CD14-positive monocyte (primary cell): ENCODE results near the gene ZBTB7C. TPM values are rescaled to one million over a fixed set of nuclear protein-coding genes. Genes with fewer than 3 reads are reported as not detected.

Source experiments
- DNase-seq, 3 donors: peaks; one replicate each; pipeline ENCODE4 v3.0.0-alpha.2; 2011 to 2022
- H2AFZ ChIP-seq: 2 replicates; pipeline ENCODE4 v1.6.0; 2012; ENCODE audit warnings: mild to moderate bottlenecking, low read depth, low read length, inconsistent platforms; ENCODE audit not compliant: insufficient read depth, poor library complexity, severe bottlenecking
- H3K27ac ChIP-seq, 2 donors: 1 replicate in 1 of 2; 2 replicates in 1 of 2; pipeline ENCODE4 v1.5.1; 2012 to 2013; ENCODE audit warnings: low read length in 2 of 2, control low read depth in 1 of 2, inconsistent platforms in 1 of 2, low read depth in 1 of 2, mild to moderate bottlenecking in 1 of 2
- H3K27me3 ChIP-seq, 2 donors: one replicate each; pipeline versions ENCODE4 v1.6.0 to v1.6.1; 2011 to 2013; ENCODE audit warnings: low read length in 2 of 2; ENCODE audit not compliant: control insufficient read depth in 2 of 2, insufficient read depth in 2 of 2
- H3K36me3 ChIP-seq, 2 donors: replicated peaks in 1 of 2; 1 replicate in 1 of 2; 2 replicates in 1 of 2; pipeline versions ENCODE4 v1.5.1 to v1.6.1; 2012 to 2013; ENCODE audit warnings: low read length in 2 of 2, control low read depth in 1 of 2, inconsistent platforms in 1 of 2, mild to moderate bottlenecking in 1 of 2; ENCODE audit not compliant: insufficient read depth in 2 of 2, control insufficient read depth in 1 of 2
- H3K4me1 ChIP-seq, 2 donors: 1 replicate in 1 of 2; 2 replicates in 1 of 2; pipeline versions ENCODE4 v1.5.1 to v1.6.1; 2012 to 2013; ENCODE audit warnings: low read length in 2 of 2, control low read depth in 1 of 2, inconsistent platforms in 1 of 2, mild to moderate bottlenecking in 1 of 2, moderate library complexity in 1 of 2; ENCODE audit not compliant: insufficient read depth in 2 of 2, control insufficient read depth in 1 of 2
- H3K4me2 ChIP-seq: replicated peaks from 2 replicates; pipeline ENCODE3; 2012; ENCODE audit warnings: low read length, moderate library complexity, mild to moderate bottlenecking; ENCODE audit not compliant: poor library complexity, severe bottlenecking; ENCODE audit errors: extremely low read depth
- H3K4me3 ChIP-seq, 3 experiments: fragments of 200-600 bp in 1 of 3; sonication (generic) in 1 of 3; replicated peaks in 1 of 3; 1 replicate in 2 of 3; 2 replicates in 1 of 3; pipeline ENCODE4 v1.5.1; 2011 to 2013; ENCODE audit warnings: low read length in 3 of 3, mild to moderate bottlenecking in 3 of 3, control low read depth in 2 of 3, low read depth in 2 of 3, inconsistent platforms in 1 of 3, moderate library complexity in 1 of 3
- H3K79me2 ChIP-seq: 2 replicates; pipeline ENCODE4 v1.6.0; 2012; ENCODE audit warnings: mild to moderate bottlenecking, control low read depth, inconsistent platforms, low read length, moderate library complexity; ENCODE audit not compliant: insufficient read depth
- H3K9ac ChIP-seq: 2 replicates; pipeline ENCODE4 v1.6.0; 2017; ENCODE audit warnings: low read length, mild to moderate bottlenecking; ENCODE audit not compliant: insufficient read depth, poor library complexity, severe bottlenecking
- H3K9me3 ChIP-seq, 2 donors: replicated peaks in 1 of 2; 1 replicate in 1 of 2; 2 replicates in 1 of 2; pipeline versions ENCODE4 v1.5.1 to v1.6.1; 2012 to 2013; ENCODE audit warnings: low read length in 2 of 2, control low read depth in 1 of 2; ENCODE audit not compliant: control insufficient read depth in 1 of 2, insufficient read depth in 1 of 2
- H4K20me1 ChIP-seq: 2 replicates; pipeline ENCODE4 v1.6.0; 2012; ENCODE audit warnings: mild to moderate bottlenecking, low read length, control low read depth, moderate library complexity; ENCODE audit not compliant: insufficient read depth
- H3K27ac Mint-ChIP-seq, 7 donors: one replicate each; pipeline ENCODE4 v1.8.0; 2020; ENCODE audit warnings: mild to moderate bottlenecking in 7 of 7, mixed read lengths in 7 of 7, moderate library complexity in 6 of 7, inconsistent platforms in 2 of 7
- H3K27me3 Mint-ChIP-seq, 3 donors: one replicate each; pipeline ENCODE4 v1.8.0; 2021 to 2022; ENCODE audit warnings: low read depth in 3 of 3, mild to moderate bottlenecking in 3 of 3, mixed read lengths in 3 of 3, moderate library complexity in 3 of 3, inconsistent platforms in 1 of 3
- H3K36me3 Mint-ChIP-seq, 2 donors: one replicate each; pipeline ENCODE4 v1.8.0; 2020; ENCODE audit warnings: mixed read lengths in 2 of 2, inconsistent platforms in 1 of 2, mild to moderate bottlenecking in 1 of 2
- H3K4me1 Mint-ChIP-seq: one replicate; pipeline ENCODE4 v1.8.0; 2020; ENCODE audit warnings: mild to moderate bottlenecking, mixed read lengths
- H3K4me3 Mint-ChIP-seq, 2 donors: one replicate each; pipeline ENCODE4 v1.8.0; 2020; ENCODE audit warnings: mild to moderate bottlenecking in 2 of 2, mixed read lengths in 2 of 2, moderate library complexity in 1 of 2
- H3K9me3 Mint-ChIP-seq, 7 donors: one replicate each; pipeline ENCODE4 v1.8.0; 2020 to 2022; ENCODE audit warnings: mixed read lengths in 7 of 7, mild to moderate bottlenecking in 6 of 7, moderate library complexity in 6 of 7, inconsistent platforms in 2 of 7
- WGBS: methylation state at CpG from one replicate; pipeline ENCODE4 v1.1.5; 2013; ENCODE audit warnings: missing lambda C conversion rate; ENCODE audit not compliant: insufficient coverage; 5-methylcytosine and 5-hydroxymethylcytosine counted together
- intact Hi-C, 2 donors: fragments of 100-400 bp; cut with micrococcal nuclease; formaldehyde crosslinking; loops; one replicate each; pipeline versions ENCODE4 v1.15.0 to v1.15.1; 2023
- polyA plus RNA-seq, 3 donors: library from polyadenylated mRNA; depleted of rRNA in 1 of 3; unstranded in 2 of 3; stranded (reverse) in 1 of 3; fragments of 300-500 nt in 2 of 3; fragments of >200 nt in 1 of 3; fragmentation: Illumina TruSeq in 2 of 3; gene quantifications; 1 replicate in 2 of 3; 2 replicates in 1 of 3; pipeline ENCODE4 v1.2.3, GENCODE V29; 2012 to 2021
- TF ChIP-seq, protein P1 (sequence below): fragments of 200-600 bp; IDR thresholded peaks from one replicate; pipeline ENCODE4 v1.8.0; 2022; ENCODE audit warnings: antibody characterized with exemption, mild to moderate bottlenecking

The ZBTB7C gene
- polyA plus RNA-seq, 3 donors, result 0.03 to 0.09 TPM; not detected in 1

DNA sequence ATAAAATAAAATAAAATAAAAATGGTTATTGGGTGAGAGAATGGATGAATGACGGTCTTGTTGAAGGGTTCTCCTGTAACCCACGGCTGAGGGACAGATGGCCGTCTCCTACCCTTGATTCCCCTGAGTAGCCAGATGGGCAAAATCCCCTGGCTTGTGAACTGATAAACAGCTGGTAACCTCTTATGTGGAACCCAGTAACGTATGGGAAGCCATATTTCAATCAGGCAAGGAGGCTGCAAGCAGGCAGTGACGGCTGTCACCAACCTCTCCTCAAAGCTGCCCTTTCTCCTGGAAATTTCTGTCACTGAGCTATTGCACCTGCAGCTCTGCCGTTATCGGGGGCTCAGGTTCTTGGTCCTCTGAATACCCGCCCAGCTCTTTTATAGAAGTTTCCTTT lies 313.5 kb downstream of the ZBTB7C start:
- no peaks in the 10 kb centered on the region for H3K9me3 Mint-ChIP-seq

DNA sequence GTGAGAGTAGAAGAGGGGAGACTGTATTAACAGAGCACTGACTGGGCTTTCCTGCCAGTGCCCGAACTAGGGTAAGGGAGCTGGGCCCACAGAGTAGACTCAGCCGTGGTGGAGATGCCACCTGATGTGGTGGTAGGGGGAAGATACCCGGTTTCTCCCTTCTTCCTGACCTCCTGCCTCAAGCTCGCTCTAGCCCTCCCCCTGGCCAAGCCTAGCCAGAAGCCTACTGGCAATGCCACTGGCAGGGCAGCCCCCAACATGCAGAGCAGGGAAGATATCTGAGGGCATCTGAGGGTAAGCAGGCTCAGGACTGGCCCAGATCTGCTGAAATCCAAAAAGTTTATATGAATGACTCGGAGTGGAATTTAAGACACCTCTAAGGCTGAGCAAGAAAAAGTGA lies 316.1 kb downstream of the ZBTB7C start:
- no CpG with 5 or more reads among the region's 5 CpGs for WGBS
- Histone ChIP-seq H3K4me1 (peaks cover 8 to 10% of the 10 kb centered on the region in 2 donors), H3K79me2 (no peaks in the 10 kb centered on the region), H3K36me3 (no peaks in the 10 kb centered on the region), H2AFZ (no peak overlapping the region), H3K27ac (no peak overlapping the region), H3K4me2 (no peak overlapping the region), H4K20me1 (no peaks in the 10 kb centered on the region), H3K4me3 (no peak overlapping the region), H3K9ac (no peak overlapping the region), H3K27me3 (no peaks in the 10 kb centered on the region), H3K9me3 (no peaks in the 10 kb centered on the region)
- DNase-seq, result no peak
- intact Hi-C loops, result no loop called here
- no peak overlapping the region for H3K4me3 Mint-ChIP-seq
- no peaks in the 10 kb centered on the region for H3K36me3 Mint-ChIP-seq
- peaks cover 8 to 18% (median 12%) of the 10 kb centered on the region in 3 donors for H3K27me3 Mint-ChIP-seq
- peaks cover 10% of the 10 kb centered on the region for H3K4me1 Mint-ChIP-seq
- H3K27ac Mint-ChIP-seq, result no peak overlapping the region
- TF ChIP-seq, protein P1, sequence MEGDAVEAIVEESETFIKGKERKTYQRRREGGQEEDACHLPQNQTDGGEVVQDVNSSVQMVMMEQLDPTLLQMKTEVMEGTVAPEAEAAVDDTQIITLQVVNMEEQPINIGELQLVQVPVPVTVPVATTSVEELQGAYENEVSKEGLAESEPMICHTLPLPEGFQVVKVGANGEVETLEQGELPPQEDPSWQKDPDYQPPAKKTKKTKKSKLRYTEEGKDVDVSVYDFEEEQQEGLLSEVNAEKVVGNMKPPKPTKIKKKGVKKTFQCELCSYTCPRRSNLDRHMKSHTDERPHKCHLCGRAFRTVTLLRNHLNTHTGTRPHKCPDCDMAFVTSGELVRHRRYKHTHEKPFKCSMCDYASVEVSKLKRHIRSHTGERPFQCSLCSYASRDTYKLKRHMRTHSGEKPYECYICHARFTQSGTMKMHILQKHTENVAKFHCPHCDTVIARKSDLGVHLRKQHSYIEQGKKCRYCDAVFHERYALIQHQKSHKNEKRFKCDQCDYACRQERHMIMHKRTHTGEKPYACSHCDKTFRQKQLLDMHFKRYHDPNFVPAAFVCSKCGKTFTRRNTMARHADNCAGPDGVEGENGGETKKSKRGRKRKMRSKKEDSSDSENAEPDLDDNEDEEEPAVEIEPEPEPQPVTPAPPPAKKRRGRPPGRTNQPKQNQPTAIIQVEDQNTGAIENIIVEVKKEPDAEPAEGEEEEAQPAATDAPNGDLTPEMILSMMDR, result no peak
- peaks cover 0 to 2% (median 0%) of the 10 kb centered on the region in 7 donors for H3K9me3 Mint-ChIP-seq

More for the DNA sequence above, 313.5 kb downstream of the ZBTB7C start:
- no peaks in the 10 kb centered on the region for H3K36me3 ChIP-seq
- H3K4me2 ChIP-seq, result no peak overlapping the region
- no peak for DNase-seq
- no peak overlapping the region for H3K27ac Mint-ChIP-seq
- no peak overlapping the region for H3K9ac ChIP-seq
- WGBS, result 84% methylated on average over 7 of the region's 8 CpGs
- no peaks in the 10 kb centered on the region for H4K20me1 ChIP-seq
- peaks cover 11 to 18% (median 12%) of the 10 kb centered on the region in 3 donors for H3K27me3 Mint-ChIP-seq
- no peaks in the 10 kb centered on the region for H3K36me3 Mint-ChIP-seq
- H3K4me3 Mint-ChIP-seq, result no peak overlapping the region
- no peaks in the 10 kb centered on the region for H3K79me2 ChIP-seq
- H3K9me3 ChIP-seq, result no peaks in the 10 kb centered on the region
- intact Hi-C loops, result no loop called here
- TF ChIP-seq, protein P1, result no peak
- no peak overlapping the region for H2AFZ ChIP-seq
- no peaks in the 10 kb centered on the region for H3K27me3 ChIP-seq
- no peak overlapping the region for H3K27ac ChIP-seq
- no peaks in the 10 kb centered on the region for H3K4me1 Mint-ChIP-seq
- no peak overlapping the region for H3K4me3 ChIP-seq
- no peaks in the 10 kb centered on the region for H3K4me1 ChIP-seq
